Activated CD4-positive, alpha-beta T cell treated with anti-CD3 and anti-CD28 coated beads for 24 hours (primary cell): Measurements from ENCODE around the gene GRM4.

Source experiments
- DNase-seq, 2 donors: peaks; one replicate each; pipeline ENCODE4 v3.0.0-alpha.2; 2020; ENCODE audit warnings: low read depth in 2 of 2

GRM4 gene

GRCh38 chr6:34064675-34065074 lies 81.2 kb downstream of the GRM4 start:
- no peak for DNase-seq

- DNase-seq, result no peak
These were observed 82.2 kb downstream of the GRM4 start for GRCh38 chr6:34063651-34064050.

GRCh38 chr6:34062815-34063214 lies 83.1 kb downstream of the GRM4 start:
- DNase-seq, result no peak

- no peak for DNase-seq
These were observed 83.7 kb downstream of the GRM4 start for GRCh38 chr6:34062156-34062555.

GRCh38 chr6:34061348-34061747 lies 84.5 kb downstream of the GRM4 start:
- no peak for DNase-seq

- DNase-seq, result no peak
These were observed 86.0 kb downstream of the GRM4 start for GRCh38 chr6:34059914-34060313.

- no peak for DNase-seq
These were observed 86.7 kb downstream of the GRM4 start for GRCh38 chr6:34059136-34059731.

- DNase-seq, result no peak
These were observed 88.1 kb downstream of the GRM4 start for GRCh38 chr6:34057790-34058189.

GRCh38 chr6:34057191-34057590 lies 88.7 kb downstream of the GRM4 start:
- no peak for DNase-seq

- peak in 1 of 2 donors; percentile 10 for DNase-seq
These were observed 89.4 kb downstream of the GRM4 start for GRCh38 chr6:34056305-34057108.

- DNase-seq, result peak; percentile 53 to 54
These were observed 90.5 kb downstream of the GRM4 start for GRCh38 chr6:34055223-34055933.

- DNase-seq, result no peak
These were observed 92.2 kb downstream of the GRM4 start for GRCh38 chr6:34053721-34054120.

- DNase-seq, result no peak
These were observed 92.8 kb downstream of the GRM4 start for GRCh38 chr6:34052918-34053608.

- no peak for DNase-seq
These were observed 93.6 kb downstream of the GRM4 start for GRCh38 chr6:34052071-34052825.

GRCh38 chr6:34051331-34051919 lies 94.5 kb downstream of the GRM4 start:
- DNase-seq, result no peak

- DNase-seq, result no peak
These were observed 95.2 kb downstream of the GRM4 start for GRCh38 chr6:34050691-34051090.

- DNase-seq, result no peak
These were observed 96.2 kb downstream of the GRM4 start for GRCh38 chr6:34049395-34050342.

- DNase-seq, result no peak
These were observed 97.7 kb downstream of the GRM4 start for GRCh38 chr6:34047913-34048867.

GRCh38 chr6:34046617-34047016 lies 99.3 kb downstream of the GRM4 start:
- no peak for DNase-seq
